HG02943 (cell line): ENCODE data around the gene NIPA2.

Experiments
- ATAC-seq: cut with Tn5 transposase; IDR thresholded peaks from one replicate; pipeline ENCODE4 v1.9.1; 2021; ENCODE audit warnings: mild to moderate bottlenecking, low read depth, moderate library complexity; ENCODE audit not compliant: unreplicated experiment

NIPA2 gene

DNA sequence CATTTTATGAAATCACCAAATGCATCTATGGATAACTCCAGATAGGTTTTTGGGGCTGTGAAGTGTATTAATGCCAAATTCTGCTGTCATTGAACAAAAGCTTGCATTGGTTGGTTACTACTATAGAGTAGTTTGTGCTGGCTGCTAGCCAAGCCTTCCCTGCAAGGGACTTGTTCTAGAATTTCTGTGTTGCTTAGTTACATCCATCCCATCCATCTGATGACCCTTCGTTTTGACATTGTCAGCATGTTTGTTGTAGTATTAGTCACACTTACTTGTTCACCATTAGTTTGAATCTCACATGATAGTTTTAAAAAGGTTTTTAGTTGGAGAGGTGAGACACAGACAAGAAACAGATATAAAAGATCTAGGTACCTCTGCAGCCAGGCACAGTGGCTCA is 7.0 kb upstream of the NIPA2 start:
- no peak for ATAC-seq

DNA sequence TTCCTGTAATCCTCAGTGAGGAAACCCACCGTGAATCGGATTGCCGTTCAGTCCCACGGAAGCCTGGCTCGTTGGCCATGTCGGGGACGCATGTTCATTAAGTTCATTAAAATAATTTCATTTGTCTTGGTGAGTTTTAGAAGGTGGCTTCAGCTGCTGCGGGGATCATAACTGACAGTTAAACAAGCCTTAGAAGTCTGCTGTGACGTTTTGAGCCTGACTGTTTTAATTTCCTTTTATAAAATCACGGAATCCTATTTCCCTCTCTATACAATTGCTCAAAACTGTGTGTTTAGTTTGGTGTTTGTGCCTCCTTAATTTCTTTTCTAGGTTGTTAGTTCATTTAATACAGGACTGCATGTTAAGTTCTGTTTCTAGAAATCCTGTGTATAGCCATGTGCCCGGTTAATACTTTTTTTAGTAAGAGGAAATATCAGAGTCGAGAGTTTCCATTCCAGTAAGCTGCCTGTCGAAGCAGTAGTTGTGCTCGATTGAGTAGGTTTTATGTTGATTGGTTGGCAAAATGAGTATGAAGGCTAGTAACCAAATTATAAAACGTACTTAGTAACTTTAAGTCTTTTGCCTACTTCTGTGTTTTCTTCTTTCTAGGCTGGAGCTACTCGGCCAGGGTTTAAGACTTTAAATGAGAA is 705 bp downstream of the NIPA2 start:
- ATAC-seq, result no peak

DNA sequence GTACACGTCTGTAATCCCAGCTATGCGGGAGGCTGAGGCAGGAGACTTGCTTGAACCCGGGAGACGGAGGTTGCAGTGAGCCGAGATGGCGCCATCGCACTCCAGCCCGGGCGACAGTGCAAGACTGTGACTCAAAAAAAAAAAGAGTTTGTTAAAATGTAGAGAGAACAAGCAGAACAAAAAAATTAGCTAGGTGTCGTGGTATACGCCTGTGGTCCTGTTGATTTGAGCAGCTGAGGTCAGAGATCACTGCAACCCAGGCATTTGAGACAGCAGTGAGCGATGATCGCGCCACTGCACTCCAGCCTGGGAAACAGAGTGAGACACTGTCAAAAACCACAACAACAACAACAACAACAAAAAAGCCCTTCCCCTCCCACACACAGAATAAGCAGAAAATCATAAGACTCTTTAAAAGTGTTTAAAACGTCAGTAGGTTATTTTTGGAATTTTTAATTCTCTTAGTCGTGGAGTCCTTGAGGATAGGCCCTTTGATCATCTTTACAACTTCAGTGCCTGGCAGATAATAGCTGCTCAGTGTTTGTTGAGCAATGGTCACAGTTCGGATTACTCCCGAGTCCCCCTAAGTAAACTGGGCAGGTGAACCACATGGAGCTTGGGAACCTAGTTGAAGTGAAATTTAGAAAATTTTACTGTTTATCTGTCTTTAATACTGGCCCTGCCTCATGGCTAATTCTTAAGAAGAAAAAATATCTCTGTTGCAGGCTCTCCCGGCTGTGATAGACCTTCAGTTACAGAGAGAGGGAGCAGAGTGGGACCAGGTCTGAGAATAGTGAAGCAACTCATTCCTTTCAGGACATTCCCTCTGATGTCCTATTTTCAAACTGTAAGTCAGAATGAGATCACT is 6.2 kb downstream of the NIPA2 start:
- no peak for ATAC-seq

DNA sequence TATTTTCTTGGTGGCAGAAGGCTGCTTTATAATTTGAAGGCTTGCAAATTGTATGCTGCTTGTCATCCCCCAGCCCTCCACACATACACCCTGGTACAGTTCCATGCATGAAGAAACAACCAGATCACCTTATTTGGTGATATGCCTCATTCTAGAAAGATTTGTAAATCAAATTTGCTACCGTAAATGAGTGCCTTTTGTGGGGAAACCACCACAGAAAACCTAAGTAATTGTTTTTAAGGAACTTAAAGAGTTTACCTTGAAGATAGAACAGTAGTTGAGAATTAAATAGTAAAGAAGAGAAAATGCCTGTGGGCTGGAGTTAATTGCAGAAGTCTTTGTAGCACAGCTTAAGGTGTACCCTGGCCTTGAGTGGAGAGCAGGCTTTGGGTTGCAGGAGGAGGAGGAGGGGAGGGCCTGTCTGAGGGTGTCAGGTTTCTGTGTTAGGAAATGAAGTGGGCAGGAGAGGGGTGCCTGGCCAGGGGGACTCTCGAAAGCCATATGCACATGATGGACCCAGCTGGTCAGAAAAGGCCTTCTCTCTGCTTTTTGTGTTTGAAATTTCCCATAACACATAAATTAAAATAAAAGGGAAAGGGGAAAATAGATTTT is 6.9 kb downstream of the NIPA2 start:
- no peak for ATAC-seq

DNA sequence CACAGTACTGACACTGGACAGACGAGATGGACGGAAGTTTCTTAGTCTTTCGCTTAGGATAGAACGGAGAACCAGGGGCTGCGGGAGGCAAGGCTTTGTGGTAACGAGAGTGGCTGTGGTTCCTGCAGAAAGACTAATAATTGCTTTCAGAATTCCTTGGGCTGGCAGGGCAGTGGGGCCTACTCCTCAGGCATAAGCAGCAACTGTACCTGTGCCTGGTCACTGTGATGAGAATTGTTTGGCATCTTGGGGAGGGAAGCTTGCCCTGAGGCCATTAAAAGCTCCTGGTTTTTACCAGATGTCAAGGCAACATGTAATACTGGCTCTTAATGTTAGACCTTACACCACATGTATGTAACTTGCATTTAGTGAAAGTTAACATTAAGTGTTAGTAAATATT is 7.6 kb downstream of the NIPA2 start:
- ATAC-seq, result no peak

DNA sequence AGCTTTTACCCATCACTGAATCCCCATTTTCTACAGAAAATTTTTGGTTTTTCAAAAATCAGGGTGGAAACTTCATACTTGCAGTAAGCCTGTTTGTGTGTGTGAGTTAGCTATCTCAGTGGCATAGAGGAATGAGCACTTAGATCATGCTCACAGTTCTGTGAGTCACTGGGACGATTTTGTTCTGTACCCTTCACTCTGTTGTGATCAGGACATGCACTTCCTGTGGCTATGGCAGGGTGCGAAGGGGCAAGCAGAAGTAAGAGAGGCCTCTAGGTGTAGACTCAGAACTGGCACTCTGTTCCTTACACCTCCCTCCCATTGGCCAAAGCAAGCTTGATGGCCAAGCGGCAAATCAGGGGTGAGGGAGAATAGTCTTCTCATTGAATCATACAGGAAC is 11.6 kb downstream of the NIPA2 start:
- no peak for ATAC-seq

DNA sequence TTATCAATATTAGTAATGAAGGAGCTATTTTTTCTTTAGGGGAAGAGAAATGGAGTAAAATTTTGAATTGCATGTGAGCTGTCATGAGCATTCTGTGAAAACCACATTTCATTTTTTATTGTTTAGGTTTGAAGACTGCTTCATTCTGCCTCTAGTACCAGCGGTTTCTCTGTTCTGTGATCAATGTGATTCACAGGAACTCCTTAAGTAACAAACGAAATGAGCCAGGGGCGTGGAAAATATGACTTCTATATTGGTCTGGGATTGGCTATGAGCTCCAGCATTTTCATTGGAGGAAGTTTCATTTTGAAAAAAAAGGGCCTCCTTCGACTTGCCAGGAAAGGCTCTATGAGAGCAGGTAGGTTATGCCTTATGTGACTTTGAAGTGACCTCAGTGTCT is 13.0 kb downstream of the NIPA2 start:
- no peak for ATAC-seq

DNA sequence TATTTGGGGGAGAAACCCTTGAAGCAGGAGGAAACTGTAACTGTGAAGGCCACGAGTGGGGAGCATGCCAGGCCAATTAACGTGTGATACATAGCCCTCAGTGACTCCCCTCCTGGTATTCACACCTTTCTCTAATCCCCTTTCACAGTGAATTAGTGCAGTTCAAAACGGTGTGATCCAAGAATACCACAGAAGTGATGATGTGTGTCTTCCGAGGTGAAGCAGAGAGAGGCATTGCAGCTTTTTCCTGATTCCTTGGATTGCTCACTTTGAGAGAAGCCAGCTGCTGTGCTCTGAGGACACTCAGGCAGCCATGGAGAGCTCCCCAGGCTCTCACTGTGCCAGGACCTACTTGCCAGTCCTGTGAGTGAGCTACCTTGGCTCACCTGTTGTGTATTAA is 17.3 kb downstream of the NIPA2 start:
- no peak for ATAC-seq

DNA sequence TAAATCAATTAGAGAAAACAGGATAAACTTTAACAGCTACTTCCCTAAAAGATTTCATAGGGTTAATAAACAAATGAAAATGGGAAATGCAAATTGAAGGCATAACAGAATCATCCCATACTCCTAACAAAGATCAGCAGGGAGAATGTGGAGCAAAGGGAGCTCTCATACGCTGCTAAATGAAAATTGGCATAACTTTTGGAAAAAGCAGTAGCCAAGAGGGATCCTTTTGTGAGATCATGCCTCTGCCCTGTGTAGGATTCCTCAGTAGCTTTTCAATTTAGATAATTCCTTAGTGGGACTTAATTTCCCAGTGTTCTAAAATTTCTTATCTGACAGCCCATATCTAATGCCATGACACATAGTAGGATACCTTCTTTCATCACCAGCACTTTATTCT is 18.2 kb downstream of the NIPA2 start:
- no peak for ATAC-seq

DNA sequence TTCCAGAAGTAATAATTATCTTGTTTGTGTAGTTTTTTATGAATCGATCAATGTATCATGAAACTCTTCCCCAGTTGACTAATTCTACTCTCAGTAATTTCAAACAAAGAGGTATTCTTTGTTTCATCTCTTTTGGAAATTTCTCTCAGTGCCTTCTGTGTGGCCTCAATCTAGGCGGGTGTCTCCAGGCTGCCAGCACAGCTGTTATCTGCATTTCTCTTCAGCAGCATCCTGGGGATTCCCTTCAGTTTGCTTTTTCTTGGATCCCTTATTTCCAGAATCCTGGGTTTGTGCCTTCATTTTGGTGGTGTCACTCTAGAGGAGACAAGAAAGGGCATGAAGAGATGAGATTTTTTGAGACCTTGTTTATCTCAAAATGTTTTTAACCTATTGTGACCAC is 22.7 kb downstream of the NIPA2 start:
- ATAC-seq, result no peak

DNA sequence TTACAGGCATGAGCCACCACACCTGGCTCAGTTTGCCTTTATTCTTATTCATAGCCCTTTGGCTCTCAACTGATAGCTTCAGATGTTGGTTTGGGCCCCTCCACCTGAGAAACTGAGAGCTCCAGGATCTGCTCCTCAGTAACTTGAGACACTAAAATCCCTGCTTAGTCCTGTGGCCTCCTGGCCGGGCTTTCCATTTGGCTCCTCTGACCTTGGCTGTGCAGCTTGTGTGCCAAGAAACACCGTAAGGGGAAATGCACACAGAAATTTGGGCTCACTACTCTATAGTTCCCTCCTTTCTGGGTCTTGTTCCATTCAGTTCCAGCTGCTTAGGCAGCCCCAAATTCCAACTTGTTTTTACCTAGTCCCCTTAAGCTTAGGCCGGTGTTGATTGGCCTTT is 24.9 kb downstream of the NIPA2 start:
- no peak for ATAC-seq

DNA sequence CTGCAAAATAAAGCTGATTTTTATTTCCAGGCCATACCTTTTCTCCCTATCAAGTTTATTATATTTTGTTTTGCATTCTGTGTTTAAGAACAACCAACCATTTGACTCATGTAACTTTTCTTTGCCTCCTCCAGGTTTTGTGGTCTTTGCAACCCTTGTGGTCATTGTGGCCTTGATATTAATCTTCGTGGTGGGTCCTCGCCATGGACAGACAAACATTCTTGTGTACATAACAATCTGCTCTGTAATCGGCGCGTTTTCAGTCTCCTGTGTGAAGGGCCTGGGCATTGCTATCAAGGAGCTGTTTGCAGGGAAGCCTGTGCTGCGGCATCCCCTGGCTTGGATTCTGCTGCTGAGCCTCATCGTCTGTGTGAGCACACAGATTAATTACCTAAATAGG is 27.6 kb downstream of the NIPA2 start:
- ATAC-seq, result no peak

DNA sequence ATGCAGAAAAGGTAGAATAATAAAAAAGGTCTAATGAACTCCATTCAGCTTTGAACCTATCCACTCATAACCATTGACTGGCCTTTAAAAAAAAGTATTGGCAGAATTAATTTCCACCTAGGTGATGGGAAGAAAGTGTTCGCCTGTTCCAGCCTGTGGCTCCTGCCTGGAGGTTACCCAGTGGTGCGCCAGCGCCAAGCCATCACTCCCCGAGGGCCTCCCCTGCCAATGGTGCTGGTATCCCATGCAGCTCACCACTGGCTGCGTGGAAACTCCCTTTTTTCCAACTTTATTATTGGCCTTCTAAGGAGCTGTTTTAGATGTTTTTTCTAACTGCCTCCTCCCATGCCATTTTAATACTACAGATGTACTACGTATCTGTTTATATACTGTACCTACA is 29.4 kb downstream of the NIPA2 start:
- ATAC-seq, result no peak

DNA sequence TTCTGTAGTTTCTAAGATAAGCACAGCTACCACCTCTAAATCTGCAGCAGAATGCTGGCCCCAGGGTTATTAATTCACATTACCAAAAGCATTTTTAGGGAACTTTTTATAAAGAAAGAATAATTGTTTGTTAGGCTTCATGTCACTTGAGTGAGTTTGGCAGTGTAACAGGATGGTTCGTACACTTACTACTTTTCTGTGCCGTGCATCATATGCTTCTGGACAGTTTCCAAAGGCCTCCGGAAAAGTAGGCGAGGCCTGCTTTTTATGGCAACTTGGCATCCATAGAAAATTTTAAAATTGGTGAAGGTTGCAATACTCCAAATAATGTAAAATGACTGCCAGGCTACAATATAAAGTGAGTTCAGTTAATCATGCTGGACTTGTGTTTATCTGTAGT is 30.0 kb downstream of the NIPA2 start:
- ATAC-seq, result no peak

DNA sequence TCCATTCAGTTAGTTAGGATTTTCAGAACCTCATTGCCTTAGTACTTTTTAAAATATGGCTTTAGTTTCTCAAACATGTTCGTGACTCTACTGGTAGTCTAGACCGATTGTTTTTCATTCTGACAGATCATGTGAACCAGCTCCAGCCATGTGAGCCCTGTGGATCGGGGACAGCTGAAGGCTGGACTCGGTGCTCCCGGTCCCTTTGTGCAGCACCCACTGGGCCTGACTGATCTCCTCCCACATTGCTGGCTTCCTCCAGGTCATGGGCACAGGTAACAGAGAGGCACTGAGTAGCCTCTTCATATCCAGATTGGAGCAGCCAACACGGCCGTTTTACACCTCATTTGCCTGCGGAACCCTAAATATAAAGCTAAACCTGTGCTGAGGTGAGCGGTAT is 30.5 kb downstream of the NIPA2 start:
- no peak for ATAC-seq

DNA sequence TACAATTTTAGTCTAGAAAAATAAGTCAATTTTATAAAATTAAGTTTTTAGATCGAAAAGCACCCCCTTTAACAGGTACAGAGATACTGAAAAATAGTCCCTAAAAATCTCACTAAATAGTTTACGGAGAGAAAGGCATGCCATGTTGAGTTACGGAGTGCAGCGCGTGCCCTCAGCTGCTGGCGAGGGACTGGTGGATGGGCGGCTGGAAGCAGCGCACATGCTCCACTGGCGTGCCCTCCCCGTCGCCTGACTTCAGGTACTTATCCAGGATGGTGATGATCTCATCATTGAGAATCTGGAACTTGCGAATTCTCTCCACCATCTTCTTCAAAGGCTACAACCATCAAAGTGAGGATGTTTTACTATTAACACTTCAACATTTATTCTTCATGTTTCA is 31.4 kb downstream of the NIPA2 start:
- no peak for ATAC-seq

DNA sequence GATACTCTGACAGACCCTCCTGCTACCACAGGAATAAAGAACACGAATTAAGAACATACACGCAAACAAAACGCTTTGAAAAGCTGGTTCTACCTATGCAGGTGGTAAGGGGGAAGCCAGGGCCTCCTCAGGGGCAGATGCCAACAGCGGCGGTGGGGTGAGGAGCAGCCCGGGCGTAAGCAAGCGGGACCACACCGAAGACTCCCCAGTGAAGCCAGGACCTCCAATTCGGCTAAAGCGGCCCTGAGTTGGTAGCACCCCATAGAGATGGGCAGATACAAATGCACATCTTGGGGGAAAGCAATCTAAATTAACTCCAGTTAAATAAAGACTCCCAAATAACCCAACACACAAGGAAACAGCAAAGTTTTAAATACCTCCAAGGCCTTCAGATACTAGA is 32.4 kb downstream of the NIPA2 start:
- no peak for ATAC-seq

DNA sequence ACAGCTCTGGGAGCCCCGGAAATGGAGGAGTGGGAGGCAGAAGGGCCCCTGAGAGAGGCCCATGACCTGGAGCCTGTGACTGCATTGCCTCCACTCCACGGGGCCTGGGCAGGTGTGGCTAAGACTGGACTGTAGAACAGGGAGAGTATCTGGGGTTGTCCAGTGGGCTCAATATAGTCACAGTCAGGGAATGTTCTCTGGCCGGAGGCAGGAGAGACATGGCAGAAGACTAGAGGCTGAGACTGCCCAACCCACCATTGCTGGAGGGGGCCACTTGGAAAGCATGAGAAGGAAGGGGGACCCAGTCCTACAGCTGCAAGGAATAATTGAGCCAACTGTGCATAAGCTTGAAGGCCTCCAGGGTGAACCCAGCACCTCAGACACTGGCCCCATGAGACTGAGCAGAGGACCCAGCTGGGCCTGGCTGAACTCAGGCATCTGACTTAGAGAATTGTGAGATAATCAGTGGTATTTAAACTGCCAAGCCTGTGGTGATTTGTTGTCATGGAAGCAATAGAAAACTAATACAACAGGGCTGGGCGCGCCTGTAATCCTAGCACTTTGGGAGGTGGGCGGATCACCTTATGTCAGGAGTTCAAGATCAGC is 33.1 kb downstream of the NIPA2 start:
- no peak for ATAC-seq

DNA sequence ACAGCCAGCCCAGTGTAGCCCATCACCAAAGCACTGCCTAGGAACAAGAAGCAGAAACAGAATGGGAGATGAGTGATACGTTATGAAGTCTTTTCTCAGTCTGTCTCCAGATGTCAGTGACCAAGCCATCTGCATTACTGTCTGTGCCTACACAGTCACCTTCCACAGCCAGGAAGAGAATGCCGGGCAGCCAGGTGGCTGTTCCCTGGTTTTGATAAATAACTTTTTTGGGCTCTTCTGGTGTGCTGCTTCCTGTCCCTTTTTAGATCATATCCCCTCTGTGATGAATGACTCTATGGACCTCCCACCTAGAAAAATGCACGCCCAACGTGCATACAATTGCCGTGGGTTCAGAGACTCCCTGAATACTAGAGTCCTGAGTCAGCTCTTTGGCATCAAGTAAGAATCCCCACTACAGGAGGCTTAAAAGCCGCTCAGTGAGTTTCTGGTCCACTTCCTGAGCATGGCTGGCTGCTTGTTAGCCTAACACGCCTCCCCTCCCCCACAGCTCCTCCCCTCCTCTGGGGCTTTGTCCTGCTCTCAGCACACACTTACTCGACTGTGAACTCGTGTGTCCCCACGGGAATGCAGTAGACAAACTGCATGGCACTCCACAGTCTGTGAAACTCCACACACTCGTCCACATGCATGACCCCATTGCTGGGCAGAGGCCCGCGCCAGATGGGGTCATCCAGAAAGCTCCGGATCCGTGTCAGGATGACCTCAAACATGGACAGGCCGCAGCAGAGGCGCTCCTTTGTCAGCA is 34.7 kb downstream of the NIPA2 start:
- ATAC-seq, result no peak

DNA sequence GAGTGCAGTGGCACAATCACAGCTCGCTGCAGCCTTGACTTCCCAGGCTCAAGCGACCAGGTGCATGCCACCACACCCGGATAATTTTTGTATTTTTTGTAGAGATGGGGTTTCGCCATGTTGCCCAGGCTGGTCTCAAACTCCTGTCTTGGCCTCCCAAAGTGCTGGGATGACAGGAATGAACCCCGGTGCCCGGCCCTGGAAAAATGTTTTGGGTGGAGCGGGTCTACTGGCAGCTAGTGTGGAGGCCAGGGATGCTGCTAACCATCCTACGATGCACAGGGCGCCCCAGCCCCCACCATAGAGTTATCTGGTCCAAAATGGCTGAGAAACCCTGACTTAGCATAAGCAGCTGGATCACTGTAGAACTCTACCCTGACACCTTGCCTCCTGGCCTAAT is 35.4 kb downstream of the NIPA2 start:
- no peak for ATAC-seq

DNA sequence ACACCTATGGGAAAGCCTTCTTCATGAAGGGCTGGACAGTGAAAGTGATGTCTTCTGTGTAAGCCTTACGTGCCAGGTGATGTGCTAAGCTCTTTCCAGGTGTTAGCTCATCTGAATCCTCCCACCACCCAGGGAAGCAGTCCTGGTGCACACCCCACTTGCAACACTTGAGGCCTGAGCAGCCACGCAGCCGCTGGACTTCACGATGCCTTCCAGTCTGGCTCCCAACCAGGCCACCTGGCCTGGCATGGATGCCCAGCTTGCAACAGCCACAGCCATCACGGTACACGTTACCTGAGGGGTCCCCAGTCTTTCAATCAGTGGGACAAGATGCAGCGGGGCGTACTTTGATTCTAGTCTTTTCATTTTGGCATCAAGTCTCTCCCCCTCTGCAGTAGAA is 35.8 kb downstream of the NIPA2 start:
- no peak for ATAC-seq
